Right lobe of liver (tissue), 4 donors: ENCODE results near the gene NAV2.

Experiments used
- CTCF ChIP-seq, 4 donors: fragments of 200-600 bp in 3 of 4; fragments of 450-650 bp in 1 of 4; IDR thresholded peaks; one replicate each; pipeline versions ENCODE4 v1.5.1 to v1.8.0; 2016 to 2022; ENCODE audit warnings: antibody characterized with exemption in 4 of 4, mild to moderate bottlenecking in 2 of 4
- POLR2A ChIP-seq: fragments of 450-650 bp; IDR thresholded peaks from one replicate; pipeline ENCODE4 v1.6.1; 2017; ENCODE audit warnings: antibody characterized with exemption, mild to moderate bottlenecking
- donor health status: DM: no; HTN: no; CAD: no.
- donor health status: DM: no; HTN: no; CAD: no.
- donor health status: DM: no; HTN: yes; CAD: no.

- TF ChIP-seq POLR2A (no peak), CTCF (IDR thresholded peaks at IDR 0.05) (no peak)
Measured at GRCh38 chr11:19725379-19726079, 12.9 kb downstream of the NAV2 start.
